GM19238 (cell line): ENCODE results near the gene OPCML.

Source experiments
- DNase-seq: peaks from one replicate; pipeline ENCODE4 v3.0.0; 2011; ENCODE audit warnings: low spot score; ENCODE audit not compliant: insufficient read length

Gene OPCML

DNA sequence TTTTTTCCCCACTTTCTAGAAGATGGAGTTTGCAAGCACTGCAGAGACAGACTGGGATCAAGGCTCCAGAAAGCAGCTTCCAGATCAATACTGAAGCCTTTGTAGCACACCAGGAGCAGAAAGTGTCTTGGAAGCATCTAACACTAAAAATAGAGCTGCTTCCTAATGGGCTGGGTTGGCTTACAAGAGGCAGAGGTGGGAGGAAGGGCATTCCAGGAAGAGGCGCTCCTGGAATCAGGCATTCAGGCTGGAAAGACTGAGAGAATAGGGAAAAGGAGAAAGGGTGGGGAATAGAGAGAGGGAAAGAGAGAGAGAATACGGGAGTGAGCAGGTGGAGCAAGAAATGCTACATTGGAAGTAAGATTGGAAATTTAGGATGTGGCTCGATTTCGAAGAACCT is 395.9 kb downstream of the OPCML start:
- DNase-seq: no peak

DNA sequence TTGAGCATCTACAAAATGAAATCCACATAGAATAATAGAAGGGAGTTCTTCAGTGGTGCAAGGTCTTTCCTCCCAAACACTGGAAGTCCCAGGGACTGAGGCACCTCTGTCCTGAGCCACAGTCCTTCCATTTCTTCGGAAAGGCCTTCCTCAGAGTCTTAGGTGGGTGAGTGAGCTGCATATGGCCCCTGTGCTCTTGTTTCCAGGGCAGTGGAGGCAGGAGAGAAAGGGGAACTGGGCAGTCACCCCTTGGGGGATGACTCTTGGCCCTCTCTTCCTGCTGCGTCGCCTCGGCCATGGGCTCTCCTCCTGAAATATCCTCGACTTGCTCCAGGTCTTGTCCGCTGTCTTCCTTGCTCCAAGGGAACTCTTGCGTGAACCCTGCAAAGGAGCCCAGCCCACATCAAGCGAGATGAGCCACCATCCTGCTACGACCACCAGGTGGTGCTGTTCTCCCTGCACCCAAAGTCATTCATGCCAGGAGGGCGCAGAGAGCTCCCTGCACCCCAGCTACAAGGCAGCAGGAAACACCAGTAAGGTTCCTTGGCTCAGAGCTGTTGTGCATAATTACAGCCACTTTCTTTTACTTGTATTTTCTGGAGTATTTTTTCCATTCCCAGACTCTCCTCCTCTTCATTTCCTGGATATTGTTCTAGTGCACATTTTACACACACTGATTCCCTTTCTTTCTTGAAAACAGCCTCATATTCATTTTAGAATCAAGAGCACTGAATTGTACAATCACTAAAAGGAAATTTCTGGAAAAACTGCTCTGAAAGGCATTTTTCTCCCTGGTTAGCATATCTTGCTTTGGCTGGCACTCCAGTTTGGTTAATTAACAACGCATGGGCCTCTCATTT is 397.8 kb downstream of the OPCML start:
- peak; percentile 46 for DNase-seq

DNA sequence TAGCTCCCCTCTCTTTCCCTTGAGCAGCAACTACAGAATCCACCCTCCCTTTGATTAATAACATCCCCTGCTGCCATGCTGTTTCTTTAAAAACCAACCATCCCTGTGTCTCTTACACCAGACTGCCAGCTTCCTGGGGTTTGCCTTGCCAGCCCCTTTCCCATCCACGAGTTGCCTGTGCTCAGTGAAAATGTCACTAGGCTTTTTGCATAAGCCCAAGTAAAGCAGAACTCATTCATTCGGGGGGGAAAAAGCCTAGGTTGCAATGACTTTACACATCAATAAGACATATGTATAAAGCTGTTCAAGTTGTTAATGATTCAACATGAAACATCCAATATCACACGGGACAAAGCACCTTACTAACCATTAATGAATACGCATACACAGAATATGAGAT is 398.7 kb downstream of the OPCML start:
- DNase-seq: no peak

DNA sequence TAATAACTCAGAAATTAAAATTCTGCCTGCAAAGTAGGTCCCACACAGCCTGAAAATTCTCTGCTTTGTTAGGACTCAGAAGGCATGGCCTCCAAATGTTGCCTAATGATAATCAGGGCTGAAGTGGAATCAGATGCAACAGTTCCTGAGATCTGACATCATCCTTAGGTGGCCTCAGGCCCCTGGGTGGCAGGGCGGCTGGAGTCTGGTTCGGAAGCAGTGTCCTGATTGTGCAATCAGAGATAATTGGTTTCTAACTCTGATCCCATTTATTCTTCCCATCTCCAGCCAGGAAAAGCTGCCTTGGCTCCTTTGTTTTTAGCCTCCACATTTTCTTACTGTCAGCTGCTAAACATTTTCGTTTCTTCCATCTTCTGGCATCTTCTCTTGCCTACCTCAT is 399.3 kb downstream of the OPCML start:
- DNase-seq: no peak

DNA sequence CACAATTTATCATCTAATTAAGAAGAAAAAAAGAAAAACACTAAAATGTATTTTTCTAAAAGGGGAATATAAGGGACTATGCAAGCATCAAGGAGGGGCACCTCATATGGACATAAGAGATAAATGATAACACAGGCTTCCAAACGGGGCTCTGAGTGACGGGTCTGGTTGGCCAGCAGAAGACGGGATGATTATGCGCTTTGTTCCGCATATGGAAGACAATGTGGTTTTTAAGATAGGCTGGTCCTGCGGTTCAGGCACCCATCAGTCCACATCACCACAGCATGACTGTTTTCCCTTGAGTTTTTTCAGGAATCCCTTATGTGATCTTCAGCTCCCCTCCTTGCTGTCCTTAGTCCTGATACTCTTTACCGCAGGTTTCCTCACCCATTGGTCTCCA is 404.6 kb downstream of the OPCML start:
- no peak for DNase-seq

DNA sequence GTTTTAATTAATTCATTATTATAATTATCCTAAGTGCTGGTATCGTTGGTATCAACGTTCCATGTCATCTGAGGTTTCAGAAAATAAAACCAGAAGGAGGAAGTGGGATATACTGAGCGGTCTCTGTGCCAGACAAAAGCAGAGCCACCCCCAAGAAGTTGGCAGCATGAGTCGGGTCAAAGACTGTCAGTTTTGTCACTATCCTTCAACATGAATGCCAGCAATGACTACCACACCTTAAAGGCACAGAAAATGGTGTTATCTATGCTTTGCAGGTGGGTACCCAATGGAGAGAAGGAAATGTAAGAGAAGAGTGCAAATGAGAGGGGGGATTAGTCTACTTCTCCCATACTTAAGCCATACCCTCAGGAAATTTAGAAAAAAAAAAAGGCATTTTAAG is 408.5 kb downstream of the OPCML start:
- no peak for DNase-seq

DNA sequence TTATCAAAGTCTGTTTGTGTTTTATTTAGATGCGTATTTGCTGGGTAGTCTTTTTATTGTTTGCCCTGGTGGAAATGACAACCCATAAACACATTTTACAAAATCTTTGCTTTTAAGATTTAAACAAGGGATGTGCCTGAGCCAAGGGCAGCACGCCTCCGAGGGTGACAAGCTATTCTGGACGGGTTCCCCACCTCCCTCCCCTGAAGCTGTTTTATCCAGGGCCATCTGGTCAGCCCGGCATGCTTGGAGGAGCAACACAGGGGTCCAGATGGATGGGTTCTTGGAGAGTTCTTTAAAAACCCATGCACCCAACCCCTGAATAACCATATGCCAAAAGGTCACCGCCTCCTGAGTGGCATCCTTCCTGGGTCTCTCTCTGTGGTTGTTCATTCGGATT is 408.9 kb downstream of the OPCML start:
- no peak for DNase-seq

DNA sequence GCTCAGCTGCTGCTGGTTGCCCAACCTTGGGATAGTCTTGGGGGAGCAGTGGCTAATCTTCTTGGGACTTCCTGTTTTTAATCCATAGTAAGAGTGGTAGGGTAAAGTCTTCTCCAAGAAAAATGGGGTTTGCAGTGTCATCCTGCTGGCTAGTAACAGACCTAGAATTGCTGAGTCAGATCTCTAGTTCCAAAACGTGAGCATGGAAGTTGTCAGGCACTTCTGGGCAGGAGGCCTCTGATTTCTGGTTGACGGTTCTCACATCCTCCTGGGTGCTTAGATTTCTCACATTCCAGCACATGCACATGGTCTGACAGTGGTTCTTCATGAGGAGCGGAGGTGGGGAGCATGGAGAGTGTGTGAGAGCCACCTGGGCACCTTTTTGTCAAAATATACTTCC is 410.0 kb downstream of the OPCML start:
- no peak for DNase-seq

DNA sequence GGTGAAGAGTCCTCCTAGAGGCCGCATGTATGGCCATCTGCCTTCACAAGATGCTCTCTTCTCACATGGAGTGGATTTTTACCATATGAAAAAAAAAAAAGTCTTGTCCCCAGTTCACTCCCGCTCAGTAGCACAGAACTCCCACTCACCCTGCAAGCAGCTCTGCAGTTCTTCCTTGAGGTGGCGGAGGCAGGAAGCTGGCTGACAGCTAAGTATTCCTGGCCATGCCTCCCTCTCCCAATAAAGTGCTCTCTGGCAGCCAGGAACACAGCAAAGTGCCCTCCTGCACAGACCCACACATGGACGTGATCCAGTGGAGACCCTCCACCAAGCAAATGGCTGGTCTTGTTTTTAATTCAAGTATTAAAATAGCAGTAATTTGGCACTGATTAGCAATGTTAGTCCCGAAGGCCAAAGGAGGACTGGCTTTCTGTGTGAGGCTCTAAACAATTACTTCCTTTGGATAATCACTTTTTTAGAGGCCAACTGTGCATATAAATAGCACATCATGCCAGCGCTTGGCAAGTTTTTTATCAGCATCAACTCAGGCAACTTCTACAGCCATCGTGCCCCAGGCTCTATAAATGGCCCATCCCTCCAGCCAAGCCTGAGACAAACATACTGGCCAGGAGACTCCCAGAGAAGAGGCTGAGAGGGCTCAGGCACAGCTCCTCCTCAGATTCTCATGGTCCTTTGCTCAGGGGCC is 413.6 kb downstream of the OPCML start:
- no peak for DNase-seq

DNA sequence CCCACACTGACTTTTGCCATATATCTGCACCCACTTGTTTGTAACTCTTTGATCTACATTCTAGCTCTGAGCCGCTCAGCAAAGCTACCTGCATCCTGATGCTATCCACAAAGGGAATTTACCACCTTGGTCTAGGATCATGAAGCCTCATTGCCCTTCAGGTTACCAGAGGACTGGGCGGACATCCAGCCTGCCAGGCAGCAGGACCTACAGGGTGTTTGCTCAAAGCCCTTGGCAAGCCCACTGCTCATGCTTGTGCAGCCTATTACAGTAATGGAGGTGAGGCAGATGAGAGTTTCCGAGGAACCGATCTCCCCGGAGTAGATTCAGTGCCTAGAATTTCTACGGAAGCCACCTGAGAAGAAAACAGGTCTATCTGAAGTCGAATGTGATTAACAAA is 417.2 kb downstream of the OPCML start:
- DNase-seq: no peak

DNA sequence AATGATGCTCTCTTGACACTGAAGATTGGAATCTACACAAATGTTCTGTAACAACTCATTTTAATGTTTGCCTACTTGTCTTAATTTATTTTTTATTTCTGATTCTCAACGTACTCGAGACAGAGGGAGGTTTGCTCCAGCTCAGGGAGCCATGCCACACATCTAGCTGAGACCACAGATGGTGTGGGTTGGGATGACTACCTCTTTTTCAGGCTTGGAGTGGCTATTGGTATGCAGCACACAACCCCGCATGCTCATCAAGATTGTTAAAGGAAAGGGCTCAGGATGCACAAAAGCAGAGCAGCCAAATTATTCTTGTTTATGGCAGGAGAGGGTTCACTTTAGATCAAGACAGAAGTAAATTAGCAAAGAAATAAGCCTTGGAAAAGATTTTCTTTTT is 424.5 kb downstream of the OPCML start:
- no peak for DNase-seq

DNA sequence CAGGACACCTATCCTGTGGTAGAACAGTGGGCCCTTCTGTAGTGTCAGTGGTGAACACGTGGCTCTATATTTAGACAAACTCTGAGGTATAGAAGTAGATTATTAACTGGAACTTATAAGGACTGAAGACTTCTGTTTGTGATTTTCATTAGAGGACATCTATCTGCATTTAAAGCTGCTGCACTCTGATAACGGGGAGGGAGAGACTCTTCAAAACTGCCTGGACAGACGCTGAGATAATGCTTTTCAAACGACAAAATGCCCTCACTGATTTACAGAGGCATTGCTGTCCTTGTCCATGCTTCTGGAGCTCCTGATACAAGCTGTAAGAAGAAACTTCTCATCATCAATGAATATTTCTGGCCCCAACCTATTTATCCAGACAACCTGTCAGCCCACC is 425.2 kb downstream of the OPCML start:
- DNase-seq: no peak

DNA sequence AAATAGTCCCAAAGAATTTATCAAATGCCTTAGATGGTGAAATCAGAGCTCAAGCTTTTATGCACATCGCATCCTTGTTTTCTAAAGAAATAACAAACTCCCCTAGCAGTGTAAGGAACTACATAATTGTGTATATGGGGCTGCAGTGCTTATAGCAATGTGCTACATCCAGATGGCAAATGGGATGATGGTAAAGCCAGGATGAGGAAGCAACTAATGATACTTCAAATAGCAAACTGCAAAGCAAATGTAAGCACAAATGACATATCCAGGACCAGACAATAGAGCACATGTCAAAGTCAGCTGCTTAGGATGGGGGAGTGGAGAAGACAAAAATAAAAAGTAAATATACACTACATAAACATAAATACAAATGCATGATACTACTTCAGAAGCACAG is 425.9 kb downstream of the OPCML start:
- DNase-seq: no peak

DNA sequence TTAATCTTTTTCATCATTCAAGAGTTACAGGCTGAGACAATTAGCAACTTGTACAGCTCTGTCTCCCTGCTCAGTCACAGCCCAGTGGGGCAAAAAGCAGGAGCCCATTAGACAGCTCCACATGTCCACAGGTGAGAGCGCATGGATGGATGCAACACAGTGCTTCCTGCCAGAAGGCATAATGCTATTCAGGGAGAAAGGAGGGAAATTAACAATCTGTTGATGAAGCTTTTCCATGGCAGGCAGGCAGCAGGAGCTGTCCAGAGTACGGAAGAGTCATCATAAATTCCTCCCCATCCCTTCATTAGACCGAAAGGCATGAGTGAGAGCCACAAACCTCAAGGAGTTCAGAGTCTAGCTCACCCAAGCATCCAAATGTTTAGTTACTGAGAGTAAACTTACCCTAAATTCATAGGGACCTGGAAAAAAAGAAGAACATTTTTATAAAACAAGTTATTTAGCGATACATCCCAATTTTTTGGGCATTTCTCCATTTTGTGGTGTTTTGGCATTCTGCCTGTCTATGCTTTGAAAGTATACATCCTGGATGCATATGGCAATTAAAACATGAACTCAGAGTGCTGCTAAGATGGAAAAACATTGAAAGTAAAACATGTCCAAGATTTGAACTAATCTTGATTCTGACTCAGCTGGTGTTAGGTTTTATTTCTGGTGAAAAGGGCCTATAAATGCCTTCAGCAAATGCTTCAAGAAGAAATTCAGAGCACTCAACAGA is 428.1 kb downstream of the OPCML start:
- DNase-seq: no peak

DNA sequence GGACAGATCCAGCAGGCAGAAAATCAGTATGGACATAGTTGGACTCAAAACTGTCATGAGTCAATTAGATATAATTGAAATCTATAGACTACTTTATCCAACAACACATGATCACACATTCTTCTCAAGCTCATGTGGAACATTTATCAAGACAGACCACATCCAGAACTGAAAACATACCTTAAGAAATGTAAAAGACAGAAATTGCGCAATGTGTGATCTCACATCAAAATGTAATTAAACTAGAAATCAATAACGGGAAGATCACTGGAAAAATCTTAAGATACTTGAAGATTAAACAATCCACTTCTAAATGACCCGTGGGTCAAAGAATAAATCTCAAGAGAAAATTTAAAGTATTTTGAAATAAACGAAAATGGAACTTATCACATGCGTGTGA is 435.3 kb downstream of the OPCML start:
- no peak for DNase-seq

DNA sequence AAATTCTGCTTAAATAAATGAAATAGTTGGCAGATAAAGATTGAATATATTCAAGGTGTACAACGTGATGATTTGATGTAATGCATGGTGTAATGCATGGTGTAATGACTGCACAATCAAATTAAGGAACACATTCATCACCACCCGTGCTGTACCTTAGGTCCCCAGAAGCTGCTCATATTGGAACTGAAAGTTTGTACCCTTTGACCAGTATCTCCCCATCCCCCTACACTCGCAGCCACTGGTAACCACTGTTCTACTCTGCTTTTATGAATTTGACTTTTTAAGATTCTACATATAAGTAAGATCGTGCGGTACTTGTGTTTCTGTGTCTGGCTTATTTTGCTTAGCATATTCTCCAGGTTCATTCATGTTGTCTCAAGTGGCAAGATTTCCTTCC is 445.8 kb downstream of the OPCML start:
- DNase-seq: no peak

DNA sequence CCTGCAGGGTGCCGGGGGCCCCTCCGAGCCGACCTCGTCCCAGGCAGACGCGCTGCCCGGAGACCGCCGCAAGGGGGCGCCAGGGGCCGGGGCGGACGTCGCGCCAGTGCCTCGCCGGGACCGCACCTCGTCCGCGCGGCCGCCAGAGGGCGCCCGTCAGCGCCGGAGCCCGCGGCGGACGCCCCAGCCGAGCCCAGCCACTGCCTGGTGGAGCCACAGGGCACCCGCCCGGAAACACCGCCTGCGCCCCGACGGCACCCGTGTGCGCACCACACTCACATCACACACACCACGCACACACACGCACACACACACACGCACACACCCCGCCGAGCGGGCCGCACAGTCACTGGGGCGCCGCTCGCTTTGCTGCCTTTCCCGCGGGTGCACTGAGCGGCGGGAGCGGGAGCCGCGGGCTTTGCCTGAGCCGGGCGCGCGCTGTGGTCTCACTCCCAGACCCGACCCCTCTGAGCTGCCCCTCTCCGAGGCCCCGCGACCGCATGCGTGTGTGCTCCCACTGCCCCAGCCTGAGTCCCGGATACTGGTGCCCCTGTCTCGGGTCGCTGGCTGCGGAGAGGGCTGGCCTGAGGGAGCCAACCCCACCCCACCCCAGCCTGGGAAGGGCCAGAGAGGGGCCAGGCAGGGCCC is 449.3 kb downstream of the OPCML start:
- DNase-seq: peak; percentile 55

DNA sequence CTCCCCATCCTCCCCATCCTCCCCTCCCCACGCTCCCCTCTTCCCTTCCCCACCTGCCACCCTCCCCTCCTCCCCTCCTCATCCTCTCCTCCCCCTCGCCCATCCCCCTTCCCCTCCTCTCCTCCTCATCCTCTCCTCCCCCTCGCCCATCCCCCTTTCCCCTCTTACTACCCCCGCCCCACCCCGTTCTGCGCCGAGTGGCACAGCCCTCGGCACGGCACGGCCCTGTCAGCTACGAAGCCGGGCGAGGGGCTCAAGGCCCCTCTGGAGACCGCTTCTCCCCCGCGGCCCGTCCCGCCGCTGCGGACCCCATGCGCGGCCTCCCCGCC is 449.9 kb downstream of the OPCML start:
- no peak for DNase-seq

DNA sequence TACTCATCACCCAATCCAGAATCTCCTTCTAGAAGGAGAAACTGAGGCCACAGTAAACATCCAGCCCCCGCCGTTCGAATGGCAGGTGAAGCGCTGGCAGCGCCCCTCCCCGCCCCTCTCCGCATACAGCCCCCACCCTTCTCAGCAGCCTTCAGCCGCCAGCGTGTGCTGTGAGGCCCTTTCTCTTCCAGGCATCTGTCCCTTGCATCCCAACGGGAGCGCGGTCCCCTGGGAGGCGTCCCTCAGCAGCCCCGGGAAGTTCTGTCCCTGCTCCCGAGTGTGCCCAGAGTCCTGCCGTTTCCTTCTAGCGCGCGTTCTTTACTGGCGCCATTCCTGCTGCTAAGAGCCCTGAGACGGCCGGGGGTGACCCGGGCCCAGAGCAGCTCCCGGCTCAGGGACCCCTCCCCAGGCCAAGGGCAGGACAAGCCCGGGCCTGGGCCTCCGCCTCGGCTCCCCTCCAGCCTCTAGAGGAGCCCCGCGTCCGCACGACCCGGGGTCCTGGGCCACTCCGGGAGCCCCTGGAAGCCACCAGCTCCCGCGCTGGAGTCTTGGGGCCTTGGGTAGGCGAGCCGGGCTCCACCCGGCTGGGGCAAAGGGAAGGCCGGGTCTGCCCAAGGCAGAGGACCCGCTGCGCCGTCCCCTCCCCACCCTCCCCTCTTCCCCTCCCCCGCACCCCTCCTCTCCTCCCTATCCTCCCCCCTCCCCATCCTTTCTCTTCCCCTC is 450.4 kb downstream of the OPCML start:
- no peak for DNase-seq

DNA sequence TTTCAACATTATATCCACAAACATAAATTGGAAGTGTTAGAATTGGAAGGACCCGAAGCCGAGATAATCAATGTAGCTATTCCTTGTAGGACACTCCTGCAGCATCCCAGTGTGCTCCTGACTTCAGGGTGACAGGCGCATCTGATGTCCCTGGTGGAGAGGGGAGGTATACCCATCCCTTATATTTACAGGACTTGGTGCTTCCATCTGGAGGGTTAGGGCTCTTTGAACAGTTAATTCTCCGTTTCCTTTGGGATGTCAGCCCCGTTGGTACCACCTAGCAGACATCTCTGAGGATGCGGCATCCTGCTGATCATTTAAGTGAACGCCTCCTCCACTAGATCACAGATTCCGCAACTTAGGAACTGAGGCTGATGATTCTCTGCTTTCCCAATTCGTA is 451.3 kb downstream of the OPCML start:
- DNase-seq: no peak
